Stimulated activated memory B cell treated with anti-CD40 and anti-IgM and Interleukin-4, amounts not matched to agents 10 μg/mL and 1 μg/mL and 100 μg/mL, for 72 hours (primary cell): Measurements from ENCODE around the gene ABLIM2.

Source experiments
- ATAC-seq: fragments of 150-1000 bp; cut with Tn5 transposase; 2 replicates; pipeline ENCODE4 v1.10.0; 2021
- H3K27ac Mint-ChIP-seq: one replicate; pipeline ENCODE4 v1.8.0; 2022; ENCODE audit warnings: mild to moderate bottlenecking, mixed read lengths
- H3K27me3 Mint-ChIP-seq: one replicate; pipeline ENCODE4 v1.8.0; 2022; ENCODE audit warnings: mixed read lengths
- H3K36me3 Mint-ChIP-seq: one replicate; pipeline ENCODE4 v1.8.0; 2022; ENCODE audit warnings: mixed read lengths
- H3K4me1 Mint-ChIP-seq: one replicate; pipeline ENCODE4 v1.8.0; 2022; ENCODE audit warnings: mixed read lengths
- H3K4me3 Mint-ChIP-seq: one replicate; pipeline ENCODE4 v1.8.0; 2022; ENCODE audit warnings: mild to moderate bottlenecking, moderate library complexity, mixed read lengths
- H3K9me3 Mint-ChIP-seq: one replicate; pipeline ENCODE4 v1.8.0; 2022; ENCODE audit warnings: mixed read lengths

ABLIM2 gene

DNA sequence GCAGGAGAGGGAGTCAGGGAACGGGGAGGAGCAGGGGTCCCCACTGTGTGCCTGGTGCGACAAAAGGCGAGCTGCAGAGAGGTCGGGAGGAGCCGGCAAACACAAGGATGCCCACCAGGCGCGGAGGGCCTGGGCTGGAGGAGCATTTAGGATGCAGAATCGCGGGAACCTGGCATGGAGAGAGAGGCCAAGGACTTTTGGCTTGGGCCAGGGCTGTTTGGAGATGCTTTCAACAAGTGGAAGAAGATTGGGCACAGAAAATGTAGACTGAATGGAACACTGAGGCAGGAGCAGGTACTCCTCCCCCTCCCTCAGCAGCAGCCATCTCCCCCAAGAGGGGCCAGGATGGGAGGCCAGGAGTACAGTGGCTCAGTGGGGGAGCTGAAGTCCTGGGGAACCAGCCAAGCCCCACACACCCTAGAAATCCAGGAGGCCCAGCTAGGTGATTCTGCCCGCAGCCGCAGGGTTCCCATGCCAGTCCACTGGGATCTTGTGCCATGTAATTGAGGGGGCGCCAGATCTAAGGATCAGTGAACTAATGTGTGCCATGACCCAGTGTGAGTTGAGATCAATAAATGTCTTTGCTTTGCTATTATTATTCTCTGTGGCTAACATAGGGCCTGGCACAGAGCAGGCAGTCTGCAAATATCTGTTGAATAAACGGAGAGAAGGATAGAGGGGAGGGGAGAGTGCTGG lies 1.1 kb upstream of the ABLIM2 start:
- Mint-ChIP-seq H3K4me3 (peak overlapping the region; percentile 100), H3K27me3 (peaks cover 9% of the 10 kb centered on the region), H3K27ac (peak overlapping the region; percentile 96), H3K36me3 (peaks cover 13% of the 10 kb centered on the region), H3K9me3 (no peaks in the 10 kb centered on the region), H3K4me1 (peaks cover 72% of the 10 kb centered on the region)
- no peak for ATAC-seq

DNA sequence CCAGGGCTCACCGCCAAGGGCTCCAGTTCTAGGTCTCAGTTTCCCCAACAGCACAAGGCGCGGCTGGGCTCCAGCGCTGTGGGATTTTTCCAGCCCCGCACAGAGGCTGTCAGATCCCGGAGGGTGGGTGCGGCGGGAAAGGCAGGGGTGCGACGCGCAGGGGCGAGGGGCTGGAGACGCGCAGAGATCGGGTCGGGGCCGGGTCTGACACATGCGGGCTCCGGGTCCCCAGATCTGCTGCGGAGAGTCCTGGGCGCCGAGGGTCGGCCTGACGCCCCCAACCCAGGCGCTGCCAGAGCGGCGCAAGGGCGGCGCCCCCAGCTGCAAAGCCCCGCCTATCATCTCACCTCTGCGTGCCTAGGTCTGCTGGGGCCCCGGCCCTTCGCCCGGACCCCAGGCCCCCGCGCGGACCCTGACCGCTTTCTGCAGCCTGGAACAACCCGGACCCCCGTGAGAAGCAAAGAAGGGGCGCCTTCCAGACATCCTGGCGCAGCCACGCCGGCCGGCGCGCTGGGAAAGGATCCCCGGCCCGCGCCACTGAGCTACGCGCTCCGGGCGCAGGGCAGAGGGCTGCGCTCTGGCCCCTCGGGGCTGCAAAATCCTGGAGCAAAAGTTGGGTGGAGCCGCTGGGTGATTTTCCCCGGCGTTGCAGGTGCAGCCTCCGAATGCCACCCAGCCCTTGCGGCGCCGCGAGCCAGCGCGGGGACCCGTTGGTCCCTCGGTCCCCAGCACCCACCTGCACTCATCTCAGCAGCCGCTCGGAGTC lies 486 bp downstream of the ABLIM2 start:
- Mint-ChIP-seq H3K4me1 (peaks cover 59% of the 10 kb centered on the region), H3K9me3 (no peaks in the 10 kb centered on the region), H3K4me3 (peak overlapping the region; percentile 82), H3K27ac (peak overlapping the region; percentile 96), H3K27me3 (peaks cover 9% of the 10 kb centered on the region), H3K36me3 (peaks cover 16% of the 10 kb centered on the region)
- no peak for ATAC-seq

DNA sequence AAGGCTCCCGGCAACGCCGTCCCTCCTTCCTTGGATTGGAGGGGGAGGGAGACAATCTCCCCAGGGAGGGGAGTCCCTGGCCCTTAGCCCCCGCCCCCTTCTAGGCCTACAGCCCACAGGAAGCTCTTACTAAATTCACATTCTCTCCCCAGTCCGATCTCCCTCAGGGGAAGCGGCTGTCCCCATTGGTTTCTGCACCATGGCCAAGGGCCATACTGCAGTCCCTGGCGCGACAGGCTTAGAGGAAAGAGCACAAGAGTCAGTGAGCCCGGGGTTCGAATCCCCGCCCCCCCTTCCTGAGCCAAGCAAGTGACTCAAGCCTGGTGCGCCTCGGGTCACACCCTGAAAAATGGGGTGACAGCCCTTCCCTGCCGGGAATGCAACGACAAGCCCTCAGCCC lies 1.1 kb downstream of the ABLIM2 start:
- H3K27me3 Mint-ChIP-seq = peaks cover 9% of the 10 kb centered on the region
- ATAC-seq = no peak
- peaks cover 16% of the 10 kb centered on the region for H3K36me3 Mint-ChIP-seq
- no peak overlapping the region for H3K27ac Mint-ChIP-seq
- H3K4me1 Mint-ChIP-seq = peaks cover 54% of the 10 kb centered on the region
- H3K4me3 Mint-ChIP-seq = peak overlapping the region; percentile 82
- no peaks in the 10 kb centered on the region for H3K9me3 Mint-ChIP-seq

- H3K36me3 Mint-ChIP-seq = peaks cover 16% of the 10 kb centered on the region
- no peak overlapping the region for H3K27ac Mint-ChIP-seq
- no peaks in the 10 kb centered on the region for H3K9me3 Mint-ChIP-seq
- ATAC-seq = no peak
- H3K4me3 Mint-ChIP-seq = no peak overlapping the region
- H3K27me3 Mint-ChIP-seq = peaks cover 9% of the 10 kb centered on the region
- H3K4me1 Mint-ChIP-seq = peaks cover 46% of the 10 kb centered on the region
These were observed 2.0 kb downstream of the ABLIM2 start for GRCh38 chr4:8156617-8157016.

GRCh38 chr4:8155660-8156421 lies 2.8 kb downstream of the ABLIM2 start:
- H3K9me3 Mint-ChIP-seq = no peaks in the 10 kb centered on the region
- no peak overlapping the region for H3K27ac Mint-ChIP-seq
- H3K4me1 Mint-ChIP-seq = peaks cover 42% of the 10 kb centered on the region
- peaks cover 9% of the 10 kb centered on the region for H3K27me3 Mint-ChIP-seq
- H3K4me3 Mint-ChIP-seq = no peak overlapping the region
- H3K36me3 Mint-ChIP-seq = peaks cover 16% of the 10 kb centered on the region
- no peak for ATAC-seq

DNA sequence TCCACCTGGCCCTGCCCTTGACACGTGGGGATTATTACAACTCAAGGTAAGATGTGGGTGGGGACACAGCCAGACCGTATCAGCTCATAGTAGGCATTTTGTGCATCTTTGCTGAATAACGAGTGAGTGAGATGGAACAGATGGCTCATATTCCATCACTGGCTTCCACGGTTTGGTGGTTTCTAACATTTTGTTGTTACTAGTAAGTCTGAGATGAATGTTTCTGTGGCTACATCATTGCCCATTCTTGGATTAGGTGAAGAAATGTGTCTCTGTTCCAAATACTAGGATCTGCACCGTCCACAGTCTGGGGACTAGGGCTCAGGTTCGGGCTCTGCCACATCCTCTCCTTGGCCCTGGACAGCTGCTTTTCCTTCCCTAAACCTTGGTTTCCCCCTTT lies 3.6 kb downstream of the ABLIM2 start:
- ATAC-seq = no peak
- peaks cover 37% of the 10 kb centered on the region for H3K4me1 Mint-ChIP-seq
- H3K36me3 Mint-ChIP-seq = peaks cover 20% of the 10 kb centered on the region
- H3K9me3 Mint-ChIP-seq = no peaks in the 10 kb centered on the region
- no peak overlapping the region for H3K4me3 Mint-ChIP-seq
- no peak overlapping the region for H3K27ac Mint-ChIP-seq
- H3K27me3 Mint-ChIP-seq = peaks cover 9% of the 10 kb centered on the region

DNA sequence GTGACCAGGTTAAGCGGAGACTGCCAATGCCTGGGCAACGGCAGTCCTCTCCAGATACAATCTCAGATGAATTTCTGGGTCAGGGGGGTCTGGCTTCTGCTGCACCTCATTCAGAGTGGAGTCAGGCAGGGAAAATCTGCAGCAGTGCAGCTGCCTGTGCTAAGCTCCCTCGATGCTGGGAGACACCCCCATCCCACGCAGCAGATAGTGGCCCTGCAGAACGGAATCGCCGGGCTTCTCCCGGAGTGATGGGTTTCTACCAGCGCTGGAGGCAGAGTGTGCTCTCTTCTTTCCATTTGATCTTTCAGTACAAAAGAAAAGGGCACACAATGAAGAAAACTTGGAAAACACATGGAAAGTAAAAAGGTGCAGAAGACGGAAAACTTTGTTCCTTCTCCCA lies 5.2 kb downstream of the ABLIM2 start:
- no peak overlapping the region for H3K4me3 Mint-ChIP-seq
- peaks cover 16% of the 10 kb centered on the region for H3K27me3 Mint-ChIP-seq

DNA sequence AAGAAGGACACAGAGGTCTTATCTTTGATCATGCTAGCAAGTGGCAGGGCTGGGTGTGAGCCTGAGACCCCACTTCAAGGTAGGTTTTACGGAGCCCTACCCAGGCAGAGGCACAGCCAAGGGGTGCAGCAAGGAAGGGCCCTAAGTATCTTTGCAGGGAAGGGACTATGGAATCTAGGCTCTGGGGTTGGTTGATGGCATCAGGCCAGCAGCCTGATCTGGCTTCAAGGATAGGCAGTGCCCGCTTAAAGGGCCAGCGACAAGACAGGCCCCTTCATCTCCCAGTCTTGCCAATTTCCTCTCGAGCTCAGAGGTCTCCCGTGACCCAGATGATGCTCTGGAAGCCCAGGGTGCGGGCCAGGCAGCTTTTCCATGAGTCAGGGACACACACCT lies 5.8 kb downstream of the ABLIM2 start:
- Mint-ChIP-seq H3K4me1 (peaks cover 27% of the 10 kb centered on the region), H3K4me3 (no peak overlapping the region), H3K9me3 (no peaks in the 10 kb centered on the region), H3K36me3 (peaks cover 26% of the 10 kb centered on the region), H3K27ac (no peak overlapping the region), H3K27me3 (peaks cover 15% of the 10 kb centered on the region)
- ATAC-seq = no peak

More for the DNA sequence above, 5.2 kb downstream of the ABLIM2 start:
- H3K36me3 Mint-ChIP-seq = peaks cover 20% of the 10 kb centered on the region
- no peaks in the 10 kb centered on the region for H3K9me3 Mint-ChIP-seq
- ATAC-seq = no peak
- H3K4me1 Mint-ChIP-seq = peaks cover 27% of the 10 kb centered on the region
- H3K27ac Mint-ChIP-seq = no peak overlapping the region

DNA sequence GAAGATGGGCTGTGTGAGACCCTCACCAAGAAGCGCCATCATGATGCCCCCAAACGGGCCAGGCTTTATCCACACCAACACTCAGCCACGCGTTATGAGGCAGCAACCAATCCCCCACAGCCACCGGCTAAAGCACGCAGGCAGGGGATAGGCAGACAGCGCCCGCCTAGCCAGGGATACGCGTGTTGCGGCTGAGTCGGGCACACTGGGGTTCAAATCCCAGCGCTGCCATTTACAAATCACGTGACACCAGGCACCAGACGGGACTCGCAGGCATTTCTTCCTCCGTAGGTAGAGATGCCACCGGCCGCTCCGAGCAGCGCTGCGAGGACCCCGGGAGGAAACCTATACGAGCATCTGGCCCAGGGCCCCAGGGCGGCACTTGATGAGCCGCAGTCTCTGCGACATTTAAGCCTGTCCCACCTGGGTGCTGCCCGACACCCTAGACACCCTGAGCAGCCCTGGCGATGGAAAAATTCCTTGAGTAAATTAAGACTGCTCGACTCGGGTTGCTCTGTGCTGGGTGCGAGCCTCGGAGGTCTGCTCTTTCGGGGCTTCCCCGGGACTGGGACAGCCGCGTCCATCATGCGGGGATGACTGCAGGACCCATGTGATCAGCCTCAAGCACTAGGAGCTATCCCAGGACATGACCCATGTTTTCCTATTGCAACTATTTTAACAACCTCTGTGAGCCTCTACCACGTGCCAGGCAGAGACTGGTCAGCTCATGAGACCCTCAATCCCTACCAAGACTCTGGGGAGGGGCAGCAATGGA lies 6.3 kb downstream of the ABLIM2 start:
- Mint-ChIP-seq H3K27ac (no peak overlapping the region), H3K4me3 (no peak overlapping the region), H3K4me1 (peaks cover 22% of the 10 kb centered on the region), H3K27me3 (peaks cover 10% of the 10 kb centered on the region), H3K36me3 (peaks cover 29% of the 10 kb centered on the region), H3K9me3 (no peaks in the 10 kb centered on the region)
- no peak for ATAC-seq

GRCh38 chr4:8151165-8151650 lies 7.4 kb downstream of the ABLIM2 start:
- H3K4me3 Mint-ChIP-seq = no peak overlapping the region
- H3K36me3 Mint-ChIP-seq = peaks cover 29% of the 10 kb centered on the region
- H3K27me3 Mint-ChIP-seq = peaks cover 7% of the 10 kb centered on the region
- no peaks in the 10 kb centered on the region for H3K9me3 Mint-ChIP-seq
- no peak overlapping the region for H3K27ac Mint-ChIP-seq
- H3K4me1 Mint-ChIP-seq = peaks cover 11% of the 10 kb centered on the region
- no peak for ATAC-seq

- Mint-ChIP-seq H3K4me3 (no peak overlapping the region), H3K36me3 (peaks cover 29% of the 10 kb centered on the region), H3K9me3 (no peaks in the 10 kb centered on the region), H3K4me1 (peaks cover 10% of the 10 kb centered on the region), H3K27ac (peak overlapping the region; percentile 17), H3K27me3 (peaks cover 14% of the 10 kb centered on the region)
- ATAC-seq = peak; percentile 31
These were observed 8.2 kb downstream of the ABLIM2 start for GRCh38 chr4:8150152-8151090.

DNA sequence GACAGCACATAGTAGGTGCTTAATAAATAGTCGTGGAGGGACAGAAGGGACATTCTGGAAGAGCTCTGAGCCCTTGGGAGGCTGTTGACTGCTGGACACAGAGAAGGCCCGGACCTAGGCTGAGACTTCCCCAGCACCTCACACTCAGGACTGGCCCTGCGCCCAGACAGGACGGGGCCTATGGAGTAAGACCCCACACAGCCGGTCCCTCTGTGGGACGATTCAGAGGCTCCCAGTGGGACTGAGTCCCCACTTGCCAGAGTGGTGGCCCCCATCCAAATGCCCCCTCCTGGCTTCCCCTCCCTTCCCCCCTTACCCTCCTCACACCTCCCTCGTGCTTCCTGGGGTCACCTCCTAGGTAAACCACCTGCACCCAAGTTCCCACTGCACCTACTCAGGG lies 8.9 kb downstream of the ABLIM2 start:
- H3K4me3 Mint-ChIP-seq = no peak overlapping the region
- H3K27me3 Mint-ChIP-seq = peaks cover 16% of the 10 kb centered on the region
- ATAC-seq = no peak
- H3K9me3 Mint-ChIP-seq = no peaks in the 10 kb centered on the region
- H3K4me1 Mint-ChIP-seq = peaks cover 8% of the 10 kb centered on the region
- no peak overlapping the region for H3K27ac Mint-ChIP-seq
- peaks cover 26% of the 10 kb centered on the region for H3K36me3 Mint-ChIP-seq

GRCh38 chr4:8148785-8149435 lies 9.7 kb downstream of the ABLIM2 start:
- Mint-ChIP-seq H3K9me3 (no peaks in the 10 kb centered on the region), H3K27ac (no peak overlapping the region), H3K4me3 (no peak overlapping the region), H3K36me3 (peaks cover 23% of the 10 kb centered on the region), H3K4me1 (peaks cover 5% of the 10 kb centered on the region), H3K27me3 (peaks cover 16% of the 10 kb centered on the region)
- ATAC-seq = peak; percentile 18
